NT2/D1 (cell line): ENCODE data around the gene METAP1.

Source experiments
- SUZ12 ChIP-seq: IDR thresholded peaks from 2 replicates; pipeline ENCODE4 v1.6.1; 2011; ENCODE audit not compliant: insufficient read length, insufficient read depth; ENCODE audit errors: extremely low read depth
- YY1 ChIP-seq: IDR thresholded peaks from 2 replicates; pipeline ENCODE4 v1.6.1; 2011; ENCODE audit not compliant: insufficient read length, insufficient read depth
- ZNF274 ChIP-seq: IDR thresholded peaks from 2 replicates; pipeline ENCODE4 v1.6.1; 2011; ENCODE audit warnings: mild to moderate bottlenecking, low read depth, low read length

- TF ChIP-seq YY1 (no peak), SUZ12 (no peak), ZNF274 (no peak)
Measured at GRCh38 chr4:99062120-99062519, 66.6 kb downstream of the METAP1 start.
